HT1080 (cell line): ENCODE results near the gene NEK11. TPM values are rescaled to one million over a fixed set of nuclear protein-coding genes. Genes with fewer than 3 reads are reported as not detected.
"Not testable (repeated sequence)": the region's sequence is repeated elsewhere in the genome, so short reads cannot be mapped to it uniquely, and the experiment has no call there.

Experiments
- DNase-seq: peaks from one replicate; pipeline ENCODE4 v3.0.0-alpha.2; 2015; ENCODE audit warnings: low read depth
- total RNA-seq: library from RNA; depleted of rRNA; stranded (reverse); fragments of >200 nt; shearing (Covaris generic); gene quantifications from 2 replicates; pipeline ENCODE4 v1.2.3, GENCODE V29; 2014

Gene NEK11
- total RNA-seq, 1 experiment from 2014 or later: 2.8 TPM

DNA sequence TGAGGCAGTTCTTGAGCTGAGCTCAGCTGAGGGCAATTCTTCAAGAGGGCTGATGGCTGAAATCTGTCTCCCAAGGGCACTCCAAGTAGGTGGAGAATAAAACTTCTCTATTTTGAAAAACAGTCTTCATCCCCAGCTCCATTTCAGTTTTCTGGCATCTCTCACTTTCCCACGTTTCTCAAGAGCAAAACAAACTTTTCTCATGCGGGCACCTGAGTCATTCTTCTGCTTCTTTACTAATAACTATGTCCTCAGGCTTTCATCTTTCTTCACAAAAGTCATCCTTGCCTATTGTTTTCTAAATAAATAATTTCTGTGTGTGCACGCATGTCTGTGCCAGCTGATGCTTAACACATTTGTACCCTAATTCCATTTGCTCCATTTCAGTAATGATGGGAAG lies 258.8 kb downstream of the NEK11 start:
- no peak for DNase-seq

DNA sequence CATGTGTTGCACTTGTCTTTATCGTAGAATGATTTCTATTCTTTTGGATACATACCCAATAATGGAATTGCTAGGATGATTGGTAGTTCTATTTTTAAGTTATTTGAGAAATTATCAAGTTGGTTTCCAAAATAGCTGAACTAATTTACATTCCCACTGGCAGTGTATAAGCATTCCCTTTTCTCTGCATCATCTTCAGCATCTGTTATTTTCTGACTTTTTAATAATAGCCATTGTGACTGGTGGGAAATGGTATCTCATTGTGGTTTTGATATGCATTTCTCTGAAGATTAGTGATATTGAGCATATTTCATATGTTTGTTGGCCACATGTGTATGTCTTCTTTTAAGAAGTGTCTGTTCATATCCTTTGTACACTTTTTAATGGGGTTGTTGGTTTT lies 273.2 kb downstream of the NEK11 start:
- DNase-seq: no peak

DNA sequence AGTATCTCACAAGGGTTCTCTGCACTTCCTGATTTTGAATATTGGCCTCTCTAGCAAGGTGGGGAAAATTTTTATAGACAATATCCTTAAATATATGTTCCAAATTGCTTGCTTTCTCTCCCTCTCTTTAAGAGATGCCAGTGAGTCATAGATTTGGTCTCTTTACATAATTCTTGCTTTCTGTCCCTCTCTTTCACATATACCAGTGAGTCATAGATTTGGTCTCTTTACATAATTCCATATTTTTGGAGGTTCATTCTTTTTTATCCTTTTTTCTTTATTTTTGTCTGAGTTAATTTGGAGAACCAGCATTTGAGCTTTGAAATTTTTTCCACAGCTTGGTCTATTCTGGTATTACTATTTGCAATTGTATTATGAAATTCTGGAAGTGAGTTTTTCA lies 277.2 kb downstream of the NEK11 start:
- no peak for DNase-seq

DNA sequence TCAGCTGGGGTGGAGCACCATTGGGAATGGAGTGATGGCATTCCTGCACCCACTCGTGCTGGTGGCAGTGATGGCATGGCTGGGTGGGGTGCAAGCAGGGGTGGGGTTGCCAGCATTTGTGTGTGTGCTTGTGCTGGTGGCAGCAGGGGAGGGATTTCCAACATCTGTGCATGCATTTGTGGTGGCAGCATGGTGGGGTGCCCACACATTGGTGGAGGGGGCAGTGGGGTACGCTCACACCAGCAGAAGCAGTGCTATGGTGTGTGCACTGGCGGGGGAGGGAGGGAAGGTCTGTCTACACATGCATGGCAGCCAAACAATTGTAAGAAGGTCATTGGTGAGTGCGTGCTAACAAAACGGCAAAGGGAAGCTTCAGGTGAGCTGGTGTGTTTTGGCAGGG lies 278.2 kb downstream of the NEK11 start:
- DNase-seq: no peak

DNA sequence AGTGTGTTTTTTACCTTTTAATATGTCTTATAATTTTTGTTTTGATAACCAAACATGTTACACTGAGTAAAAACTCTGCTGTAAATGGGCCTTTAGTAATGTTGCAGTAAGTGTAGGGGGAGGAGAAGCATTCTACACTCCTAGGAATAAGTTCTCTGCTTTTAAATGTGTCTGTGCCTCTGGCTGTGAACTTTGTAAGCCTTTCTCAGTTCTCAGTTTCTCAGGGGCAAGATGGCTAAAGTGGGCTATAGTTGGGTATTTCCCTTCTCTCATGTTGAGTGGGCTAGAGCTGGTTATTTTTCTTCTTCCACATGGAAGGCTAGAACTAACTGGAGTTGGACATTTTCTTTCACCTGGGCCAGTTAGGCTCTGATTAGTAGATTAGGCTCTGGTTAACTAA lies 279.6 kb downstream of the NEK11 start:
- no peak for DNase-seq

DNA sequence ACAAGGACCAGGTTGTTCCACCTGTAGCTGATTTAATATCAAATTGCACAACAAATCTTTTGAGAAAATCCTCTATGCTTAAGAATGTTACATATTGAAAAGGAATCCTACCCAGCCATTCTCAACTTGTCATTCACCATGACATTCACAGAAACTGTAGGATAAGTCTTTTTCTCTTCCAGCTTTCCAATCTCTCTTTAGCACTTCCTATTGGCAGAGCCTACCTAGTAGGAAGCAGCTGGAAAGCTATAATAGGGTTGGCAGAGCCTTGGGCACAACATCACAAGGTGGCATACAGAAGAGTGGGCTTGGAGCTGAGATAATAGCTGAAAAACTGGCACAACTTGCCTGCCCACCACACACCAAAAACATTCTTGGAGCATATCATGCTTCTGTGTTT lies 287.6 kb downstream of the NEK11 start:
- DNase-seq: no peak

DNA sequence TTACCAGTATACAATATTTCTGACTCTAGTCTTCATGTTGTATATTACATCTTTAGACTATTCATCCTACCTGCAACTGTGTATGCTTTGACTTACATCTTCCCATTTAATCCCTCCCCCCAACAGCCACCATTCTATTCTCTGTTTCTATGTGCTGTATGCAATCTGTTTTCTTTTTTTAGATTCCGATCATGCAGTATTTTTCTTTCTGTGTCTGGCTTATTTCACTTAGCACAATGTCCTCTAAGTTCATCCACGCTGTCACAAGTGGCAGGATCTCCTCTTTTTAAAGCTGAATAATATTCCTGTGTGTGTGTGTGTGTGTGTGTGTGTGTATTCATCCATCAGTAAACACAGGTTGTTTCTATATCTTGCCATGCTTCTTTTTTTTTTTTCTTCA lies 288.5 kb downstream of the NEK11 start:
- no peak for DNase-seq

DNA sequence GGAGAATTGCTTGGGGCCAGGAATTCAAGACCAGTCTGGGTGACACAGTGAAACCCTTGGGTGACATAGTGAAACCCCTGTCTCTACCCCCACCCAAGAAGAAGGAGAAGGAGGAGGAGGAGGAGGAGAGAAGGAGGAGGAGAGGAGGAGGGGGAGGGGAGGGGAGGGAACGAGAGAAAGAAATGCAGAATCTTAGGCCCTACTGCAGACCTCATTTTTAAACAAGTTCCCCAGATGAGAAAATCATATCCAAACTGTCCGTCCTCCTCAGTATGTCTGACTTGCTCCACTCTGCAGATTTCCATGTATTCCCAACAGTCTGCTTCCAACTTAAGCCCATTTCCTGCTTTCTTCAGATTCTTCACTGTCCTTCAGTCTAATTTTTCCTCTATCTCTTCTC lies 291.0 kb downstream of the NEK11 start:
- DNase-seq: no peak

DNA sequence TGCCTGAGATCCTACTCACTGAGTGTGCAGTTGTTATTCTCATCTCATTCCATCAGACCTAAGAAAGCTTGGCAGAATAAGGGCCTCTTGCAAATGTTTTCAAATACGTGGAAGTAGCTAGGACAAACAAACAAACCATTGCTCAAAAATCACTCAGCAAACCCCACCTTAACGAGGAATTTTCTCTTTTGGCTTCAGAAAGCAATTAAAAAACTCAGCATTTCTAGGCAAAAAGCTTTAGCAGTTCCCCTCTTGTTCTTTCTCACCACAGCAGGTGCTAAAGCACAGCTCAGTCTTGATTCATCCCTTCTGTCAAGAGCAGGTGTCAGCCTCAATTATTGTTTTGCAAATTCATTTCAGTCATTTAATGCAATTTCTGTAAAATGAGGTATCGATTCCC lies 296.3 kb downstream of the NEK11 start:
- DNase-seq: no peak

DNA sequence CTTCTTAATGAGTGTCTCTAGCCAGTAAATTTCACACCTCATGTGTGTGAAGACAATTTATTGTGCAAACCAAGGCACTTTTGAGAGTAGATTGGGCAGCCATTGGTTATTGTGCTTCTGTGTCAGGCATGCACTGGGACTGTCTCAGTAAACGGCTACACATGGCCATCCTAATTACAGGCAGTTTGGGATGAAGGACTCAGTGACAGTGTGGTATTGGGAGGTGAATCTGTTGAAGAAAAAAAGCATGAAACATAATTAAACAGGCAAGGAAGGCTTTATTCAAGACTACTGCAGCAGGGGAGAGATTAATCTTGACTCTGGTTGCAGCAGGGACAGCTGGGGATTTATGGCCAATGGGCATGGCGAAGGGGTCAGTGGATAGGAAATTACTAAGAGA lies 297.1 kb downstream of the NEK11 start:
- no peak for DNase-seq

DNA sequence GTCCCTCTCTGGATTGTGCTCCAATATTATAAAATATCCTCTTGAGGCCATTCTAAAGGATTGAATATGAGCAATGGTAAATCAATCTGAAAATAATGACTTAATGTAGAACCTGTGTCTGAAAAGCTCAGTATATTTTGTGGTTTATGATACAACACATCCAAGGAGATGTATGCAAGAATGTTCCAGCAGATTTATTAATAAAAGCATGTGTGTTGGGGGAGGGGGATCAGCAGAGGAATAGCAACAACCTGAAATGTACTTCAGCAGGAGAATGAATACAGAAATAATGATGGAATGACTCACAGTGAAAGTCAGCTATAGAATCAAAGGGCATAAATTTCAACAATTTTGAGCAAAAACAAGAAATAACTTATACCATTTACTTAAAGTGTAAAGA lies 298.2 kb downstream of the NEK11 start:
- no peak for DNase-seq

DNA sequence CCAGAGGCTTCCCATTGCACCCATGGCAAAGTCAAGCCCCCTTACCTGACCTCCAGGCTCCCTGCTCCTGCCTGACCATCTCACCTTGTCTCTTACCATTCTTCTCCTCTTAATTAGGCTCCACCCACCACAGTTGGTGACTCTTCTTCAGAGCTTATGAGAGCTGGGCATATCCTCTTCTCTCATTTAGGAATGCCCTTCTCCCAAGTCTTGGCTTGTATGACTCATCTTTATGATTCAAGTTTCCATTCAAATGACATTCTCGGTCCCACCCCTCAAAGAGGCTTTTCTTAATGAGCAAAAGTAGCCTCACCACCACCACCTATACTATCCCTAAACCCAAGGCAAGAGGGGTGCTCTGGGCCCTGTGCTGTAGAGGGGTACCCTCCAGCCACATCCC lies 299.6 kb downstream of the NEK11 start:
- peak; percentile 78 for DNase-seq

DNA sequence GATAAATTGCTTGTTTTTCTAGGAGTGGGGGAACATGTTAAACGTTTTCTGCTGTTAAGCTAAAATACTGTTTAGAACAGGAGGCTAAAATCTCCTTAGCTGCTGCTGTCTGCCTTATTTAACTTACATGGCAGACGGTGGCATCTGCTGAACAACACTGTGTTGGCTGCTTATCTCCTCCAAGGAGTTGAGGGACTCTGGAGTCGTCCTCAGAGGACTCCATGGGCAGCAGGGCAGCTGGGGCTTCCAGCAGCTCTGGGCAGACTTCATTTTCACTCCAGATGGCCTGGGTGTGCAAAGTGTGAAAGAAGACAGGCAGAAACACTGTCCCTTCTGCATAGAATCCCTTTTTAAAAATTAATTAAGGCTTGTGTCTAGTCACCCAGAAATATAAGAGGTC lies 302.0 kb downstream of the NEK11 start:
- no peak for DNase-seq

DNA sequence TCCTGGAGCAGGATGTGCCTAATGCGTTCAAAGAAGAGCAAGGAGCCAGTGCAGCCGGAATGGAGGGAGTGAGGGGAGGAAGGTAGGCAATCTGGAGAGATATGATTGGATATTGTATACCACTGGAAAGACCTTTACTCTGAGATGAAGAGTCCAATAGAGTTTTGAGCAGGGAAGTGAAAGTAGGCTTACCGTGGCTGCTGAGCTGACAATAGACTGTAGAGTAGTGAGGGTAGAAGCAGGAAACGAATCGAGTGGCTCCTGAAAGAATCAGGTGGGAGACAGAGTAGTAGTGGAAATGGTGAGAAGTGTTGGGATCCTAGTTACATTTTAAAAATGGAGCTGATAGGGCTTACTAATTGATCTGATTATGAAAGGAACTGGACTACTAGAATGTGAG lies 303.1 kb downstream of the NEK11 start:
- DNase-seq: no peak

DNA sequence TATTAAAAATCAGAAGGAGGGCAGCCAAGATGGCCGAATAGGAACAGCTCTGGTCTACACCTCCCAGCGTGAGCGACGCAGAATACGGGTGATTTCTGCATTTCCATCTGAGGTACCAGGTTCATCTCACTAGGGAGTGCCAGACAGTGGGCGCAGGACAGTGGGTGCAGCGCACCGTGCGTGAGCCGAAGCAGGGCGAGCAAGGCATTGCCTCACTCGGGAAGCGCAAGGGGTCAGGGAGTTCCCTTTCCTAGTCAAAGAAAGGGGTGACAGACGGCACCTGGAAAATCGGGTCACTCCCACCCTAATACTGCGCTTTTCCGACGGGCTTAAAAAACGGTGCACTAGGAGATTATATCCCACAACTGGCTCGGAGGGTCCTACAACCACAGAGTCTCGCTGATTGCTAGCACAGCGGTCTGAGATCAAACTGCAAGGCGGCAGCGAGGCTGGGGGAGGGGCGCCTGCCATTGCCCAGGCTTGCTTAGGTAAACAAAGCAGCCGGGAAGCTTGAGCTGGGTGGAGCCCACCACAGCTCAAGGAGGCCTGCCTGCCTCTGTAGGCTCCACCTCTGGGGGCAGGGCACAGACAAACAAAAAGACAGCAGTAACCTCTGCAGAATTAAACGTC lies 304.9 kb downstream of the NEK11 start:
- not testable (repeated sequence) for DNase-seq

DNA sequence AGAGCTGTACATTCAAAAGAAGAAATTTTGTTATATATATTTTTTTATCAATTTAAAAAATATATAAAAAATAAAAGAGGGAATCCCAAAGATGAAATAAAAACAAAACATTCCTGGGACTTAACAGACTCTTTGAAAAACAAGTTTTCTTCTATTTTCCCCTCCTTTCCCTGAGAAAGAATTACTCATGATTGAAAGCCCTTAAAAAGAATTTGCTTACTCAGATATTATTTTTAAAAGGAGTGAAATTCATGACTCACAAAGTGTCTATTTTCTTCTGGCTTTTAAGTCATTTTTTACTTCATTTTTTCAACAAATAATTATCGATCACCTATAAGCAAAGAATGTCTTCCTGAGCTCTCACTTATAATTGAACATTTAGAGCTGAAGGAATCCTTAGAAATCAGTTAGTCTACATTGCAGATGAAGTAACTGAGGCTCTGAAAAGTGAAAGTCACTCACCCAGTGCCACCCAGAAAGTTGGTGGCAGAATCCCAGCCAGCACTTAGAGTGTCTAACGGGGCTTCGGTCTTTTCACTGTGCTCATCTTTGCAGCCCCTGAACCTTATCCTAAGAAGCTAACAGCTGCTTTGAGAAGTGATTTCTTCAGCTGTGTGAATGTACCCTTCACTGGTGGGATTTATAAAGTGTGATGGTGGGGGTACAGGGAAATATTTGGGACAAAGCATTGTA lies 312.4 kb downstream of the NEK11 start:
- no peak for DNase-seq

DNA sequence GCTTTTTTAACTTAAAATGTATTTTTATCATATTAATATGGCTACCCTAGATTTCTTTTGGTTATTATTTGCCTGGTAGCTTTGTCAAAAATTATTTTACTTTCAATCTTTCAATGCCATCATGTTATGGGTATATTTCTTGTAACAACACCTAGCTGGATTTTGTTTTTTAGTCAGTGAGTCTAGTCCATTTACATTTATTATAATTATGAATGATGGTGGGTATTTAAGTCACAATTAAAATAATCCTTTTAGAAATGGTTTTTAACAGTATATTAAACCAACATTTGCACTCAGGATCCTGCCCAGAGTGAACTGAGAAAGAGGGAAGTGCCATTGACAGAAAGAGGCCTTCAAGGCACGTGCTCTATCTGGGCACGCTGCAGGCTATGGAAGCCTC lies 315.1 kb downstream of the NEK11 start:
- no peak for DNase-seq

DNA sequence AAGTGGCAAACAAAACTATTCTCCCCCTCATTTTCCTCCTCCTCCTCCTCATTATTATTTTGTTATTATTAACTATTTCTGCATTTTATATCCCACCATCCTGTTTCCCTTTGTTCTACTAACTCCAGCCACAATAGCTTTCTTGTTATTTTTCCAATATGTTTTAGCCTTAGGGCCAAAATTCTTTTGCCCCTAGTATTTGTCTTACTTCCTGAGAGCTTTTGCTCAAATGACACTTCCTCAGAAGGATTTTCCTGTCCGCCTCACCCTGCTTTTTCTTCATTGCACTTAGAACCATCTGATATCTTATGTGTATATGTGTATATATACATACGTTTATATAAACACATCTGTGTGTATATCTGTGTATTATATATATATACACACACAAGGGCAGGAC lies 322.2 kb downstream of the NEK11 start:
- DNase-seq: peak; percentile 36

DNA sequence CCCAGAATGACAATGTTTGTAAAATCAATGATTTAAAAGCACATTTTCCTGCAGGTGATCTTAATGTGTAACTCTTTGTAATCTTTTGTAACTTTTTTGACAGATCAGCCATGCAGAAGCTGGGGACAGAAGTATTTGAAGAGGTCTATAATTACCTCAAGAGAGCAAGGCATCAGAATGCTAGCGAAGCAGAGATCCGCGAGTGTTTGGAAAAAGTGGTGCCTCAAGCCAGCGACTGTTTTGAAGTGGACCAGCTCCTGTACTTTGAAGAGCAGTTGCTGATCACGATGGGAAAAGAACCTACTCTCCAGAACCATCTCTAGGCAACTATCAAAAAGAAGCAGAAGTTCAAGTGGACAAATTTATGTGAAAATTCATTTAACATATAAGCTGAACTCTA lies 322.8 kb downstream of the NEK11 start:
- DNase-seq: no peak

DNA sequence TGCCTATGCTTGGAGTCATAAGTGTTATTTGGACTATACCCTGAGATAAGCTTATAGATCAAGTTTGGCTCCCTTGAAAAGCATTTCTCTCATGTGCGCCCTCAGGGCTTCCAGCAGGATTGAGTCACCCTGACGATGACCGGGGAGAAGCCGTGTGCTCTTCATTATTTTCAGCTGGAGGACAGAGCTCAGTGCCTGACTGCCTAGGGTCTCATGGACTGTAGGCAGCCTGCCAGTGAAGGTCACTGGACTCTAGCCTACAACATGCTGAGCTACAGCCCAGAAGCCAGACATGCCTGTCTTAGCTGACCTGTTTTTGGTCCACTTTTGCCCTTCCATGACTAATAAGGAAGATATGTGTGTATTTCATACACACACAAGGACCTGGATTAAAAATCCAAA lies 323.3 kb downstream of the NEK11 start:
- peak; percentile 73 for DNase-seq

DNA sequence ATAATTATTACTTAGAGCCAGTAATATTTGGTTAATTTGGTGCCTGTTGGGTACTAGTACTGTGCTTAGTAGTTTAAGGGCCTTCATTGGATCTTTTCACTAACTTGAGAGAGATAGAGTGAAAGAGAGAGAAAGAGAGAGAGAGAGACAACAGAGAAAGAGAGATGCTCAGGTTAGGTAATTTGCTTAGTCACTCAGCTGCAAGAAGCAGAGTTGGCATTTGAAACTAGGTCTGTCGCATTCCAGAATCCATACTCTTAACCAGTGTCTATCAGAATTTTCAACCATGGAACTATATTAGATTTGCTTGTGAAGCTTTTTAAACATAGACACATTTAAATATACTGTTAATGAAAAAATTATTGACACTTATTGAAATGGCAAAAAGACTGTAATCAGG lies 323.8 kb downstream of the NEK11 start:
- no peak for DNase-seq

DNA sequence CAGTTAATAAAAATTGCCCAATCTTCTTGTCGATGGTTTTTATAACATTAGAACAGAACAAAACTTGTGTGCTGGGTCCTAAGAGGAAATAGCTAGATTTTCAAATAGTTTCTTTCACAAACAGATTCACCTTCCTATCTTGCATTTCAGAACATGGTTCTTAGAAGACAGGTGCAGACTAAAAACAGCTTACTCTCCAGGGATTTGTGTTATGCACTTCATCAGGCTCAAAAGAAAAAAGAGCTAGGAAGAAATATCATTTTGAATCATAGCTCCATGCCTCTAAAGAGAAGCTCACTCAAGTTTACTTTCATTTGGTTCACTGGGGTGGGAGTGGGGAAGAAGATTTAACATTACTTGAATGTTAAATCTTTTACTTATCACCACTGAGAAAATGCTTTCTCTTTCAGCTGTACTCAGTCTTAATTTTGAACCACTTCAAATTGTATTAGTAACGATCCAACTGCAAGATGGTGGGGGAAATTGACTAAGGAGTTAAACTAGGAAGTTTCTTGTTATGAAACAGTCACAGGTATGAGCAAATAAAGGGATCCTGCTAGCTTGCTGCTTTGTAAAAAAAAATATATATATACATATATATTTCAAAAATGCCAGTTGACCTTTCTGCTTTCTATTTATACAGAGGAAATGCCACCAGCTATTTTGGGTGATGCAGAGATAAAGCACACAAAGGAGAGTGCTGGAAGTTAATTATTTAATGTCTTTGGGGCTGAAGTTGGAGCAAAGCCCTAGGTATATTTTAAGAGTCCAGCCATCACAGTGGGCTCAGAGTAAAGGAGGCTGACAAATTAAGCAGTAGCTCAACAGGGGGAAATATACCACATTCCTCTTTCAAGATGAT lies 326.6 kb downstream of the NEK11 start:
- DNase-seq: no peak

DNA sequence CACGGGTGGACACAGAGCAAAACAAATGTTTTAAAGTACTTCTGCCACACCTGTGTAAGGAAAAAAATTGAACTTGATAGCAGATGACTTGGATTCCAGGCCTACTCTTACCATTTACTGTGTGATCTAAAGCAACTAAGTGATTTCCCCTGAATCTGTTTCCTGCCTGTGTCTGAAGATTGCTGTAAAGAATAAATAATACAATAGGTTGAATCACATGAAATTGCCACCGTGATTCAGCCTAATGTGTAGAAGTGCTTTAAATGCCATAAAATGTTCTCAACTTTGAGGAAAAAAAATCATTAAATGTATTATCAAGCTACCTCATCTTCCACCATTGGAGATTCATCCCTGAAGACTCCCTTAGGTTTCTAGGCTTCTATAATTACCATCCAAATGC lies 327.3 kb downstream of the NEK11 start:
- no peak for DNase-seq
